Measurements from ENCODE around the gene THSD7A. TPM values are rescaled to one million over a fixed set of nuclear protein-coding genes. Genes with fewer than 3 reads are reported as not detected.

The THSD7A gene
- total RNA-seq, 1 experiment from 2014 or later: 0.68 TPM

DNA sequence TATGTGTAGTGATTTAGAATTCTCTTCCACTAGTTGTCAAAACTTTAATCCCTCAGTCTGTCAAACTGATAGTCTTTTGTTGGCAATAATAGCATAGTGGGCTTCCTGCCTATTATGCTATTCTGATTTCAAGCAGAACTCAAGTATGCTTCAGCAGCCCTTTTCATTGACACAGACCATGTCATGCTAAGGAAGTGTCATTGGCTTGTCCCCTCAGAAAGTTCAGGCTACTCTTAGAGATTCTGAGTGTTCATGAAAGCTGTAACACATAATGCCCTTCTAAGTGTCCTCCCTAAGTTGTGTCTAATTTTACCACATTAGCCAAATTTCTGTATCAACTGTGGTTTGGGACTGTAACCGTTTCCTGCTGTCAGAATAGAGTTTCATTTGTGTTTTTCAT is 198.7 kb downstream of the THSD7A start:
- no peak overlapping the region for H3K27ac Mint-ChIP-seq
- H3K36me3 Mint-ChIP-seq: no peaks in the 10 kb centered on the region
- ATAC-seq (no peak), DNase-seq (ENCODE audit: low spot score) (no peak)
- ChIA-PET CTCF (no interaction called here), POLR2A (no interaction called here)
- H3K4me1 Mint-ChIP-seq: peaks cover 13% of the 10 kb centered on the region
- H3K27me3 Mint-ChIP-seq (ENCODE audit: low read depth): no peaks in the 10 kb centered on the region
- no peak overlapping the region for H3K4me3 Mint-ChIP-seq
- TF ChIP-seq CBFB (CRISPR knock-in tag; IDR thresholded peaks at IDR 0.05; ENCODE audit: low read depth): no peak
- TF ChIP-seq TP53 (CRISPR knock-in tag; IDR thresholded peaks at IDR 0.05): no peak
- no peak for TF ChIP-seq ZNF396 (CRISPR knock-in tag; IDR thresholded peaks at IDR 0.05; ENCODE audit: borderline replicate concordance)
- no peak for TF ChIP-seq GTF2I (CRISPR knock-in tag; conservative IDR thresholded peaks at IDR 0.05)
- TF ChIP-seq RORB (CRISPR knock-in tag; IDR thresholded peaks at IDR 0.05): no peak
- no peak for TF ChIP-seq GRHL2 (CRISPR knock-in tag; IDR thresholded peaks at IDR 0.05; ENCODE audit: insufficient replicate concordance, severe bottlenecking)
- TF ChIP-seq ZNF219 (CRISPR knock-in tag; IDR thresholded peaks at IDR 0.05; ENCODE audit: borderline replicate concordance): no peak
- no peak for TF ChIP-seq ZNF317 (CRISPR knock-in tag; IDR thresholded peaks at IDR 0.05; ENCODE audit: borderline replicate concordance, low read depth)
- TF ChIP-seq, protein P1, sequence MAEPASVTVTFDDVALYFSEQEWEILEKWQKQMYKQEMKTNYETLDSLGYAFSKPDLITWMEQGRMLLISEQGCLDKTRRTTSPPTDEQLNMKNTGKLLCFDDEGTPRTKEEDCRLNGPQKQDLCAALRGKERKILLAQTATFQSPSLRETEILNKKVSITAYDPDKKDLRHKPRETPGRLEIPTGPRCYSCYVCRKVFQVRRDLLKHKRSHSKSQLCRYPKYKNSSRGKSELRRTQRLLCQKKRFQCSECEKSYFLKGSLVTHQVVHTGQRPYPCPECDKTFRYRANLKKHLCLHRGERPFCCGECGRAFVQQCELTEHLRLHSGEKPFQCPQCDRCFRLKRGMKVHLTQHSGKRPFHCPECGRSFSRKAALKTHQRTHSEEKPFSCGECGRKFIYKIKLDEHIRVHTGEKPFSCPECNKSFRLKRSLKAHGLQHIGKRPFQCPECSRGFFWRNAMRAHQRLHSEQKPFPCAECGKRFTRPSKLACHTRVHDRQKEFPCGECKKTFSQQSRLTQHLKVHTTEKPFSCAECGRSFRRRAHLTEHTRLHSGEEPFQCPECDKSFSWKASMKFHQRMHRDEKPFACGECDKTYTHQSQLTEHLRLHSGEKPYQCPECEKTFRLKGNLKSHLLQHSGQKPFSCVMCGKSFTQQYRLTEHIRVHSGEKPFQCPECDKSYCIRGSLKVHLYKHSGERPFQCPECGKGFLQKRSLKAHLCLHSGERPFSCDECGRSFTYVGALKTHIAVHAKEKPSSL (CRISPR knock-in tag; conservative IDR thresholded peaks at IDR 0.05): no peak
- TF ChIP-seq, protein P2, sequence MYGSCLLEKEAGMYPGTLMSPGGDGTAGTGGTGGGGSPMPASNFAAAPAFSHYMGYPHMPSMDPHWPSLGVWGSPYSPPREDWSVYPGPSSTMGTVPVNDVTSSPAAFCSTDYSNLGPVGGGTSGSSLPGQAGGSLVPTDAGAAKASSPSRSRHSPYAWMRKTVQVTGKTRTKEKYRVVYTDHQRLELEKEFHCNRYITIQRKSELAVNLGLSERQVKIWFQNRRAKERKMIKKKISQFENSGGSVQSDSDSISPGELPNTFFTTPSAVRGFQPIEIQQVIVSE (CRISPR knock-in tag; IDR thresholded peaks at IDR 0.05; ENCODE audit: borderline replicate concordance): no peak
- TF ChIP-seq NR1H2 (CRISPR knock-in tag; IDR thresholded peaks at IDR 0.05): no peak
- no peak for TF ChIP-seq CREM (CRISPR knock-in tag; IDR thresholded peaks at IDR 0.05)
- TF ChIP-seq SOX15 (CRISPR knock-in tag; IDR thresholded peaks at IDR 0.05): no peak
- TF ChIP-seq ATF6 (CRISPR knock-in tag; IDR thresholded peaks at IDR 0.05): no peak
- TF ChIP-seq SMAD3 (CRISPR knock-in tag; IDR thresholded peaks at IDR 0.05; ENCODE audit: borderline replicate concordance): no peak
- TF ChIP-seq TEAD1 (CRISPR knock-in tag; IDR thresholded peaks at IDR 0.05): no peak
- TF ChIP-seq JUN (CRISPR knock-in tag; IDR thresholded peaks at IDR 0.05): no peak
- TF ChIP-seq, protein P3, sequence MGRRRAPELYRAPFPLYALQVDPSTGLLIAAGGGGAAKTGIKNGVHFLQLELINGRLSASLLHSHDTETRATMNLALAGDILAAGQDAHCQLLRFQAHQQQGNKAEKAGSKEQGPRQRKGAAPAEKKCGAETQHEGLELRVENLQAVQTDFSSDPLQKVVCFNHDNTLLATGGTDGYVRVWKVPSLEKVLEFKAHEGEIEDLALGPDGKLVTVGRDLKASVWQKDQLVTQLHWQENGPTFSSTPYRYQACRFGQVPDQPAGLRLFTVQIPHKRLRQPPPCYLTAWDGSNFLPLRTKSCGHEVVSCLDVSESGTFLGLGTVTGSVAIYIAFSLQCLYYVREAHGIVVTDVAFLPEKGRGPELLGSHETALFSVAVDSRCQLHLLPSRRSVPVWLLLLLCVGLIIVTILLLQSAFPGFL (CRISPR knock-in tag; IDR thresholded peaks at IDR 0.05; ENCODE audit: borderline replicate concordance): no peak
- TF ChIP-seq ESRRA (CRISPR knock-in tag; IDR thresholded peaks at IDR 0.05; ENCODE audit: borderline replicate concordance): no peak
- H3K9me3 Mint-ChIP-seq: no peaks in the 10 kb centered on the region

GRCh38 chr7:11630355-11630754 is 201.6 kb downstream of the THSD7A start:
- Mint-ChIP-seq H3K4me1 (peaks cover 15% of the 10 kb centered on the region), H3K27ac (no peak overlapping the region), H3K27me3 (ENCODE audit: low read depth) (no peaks in the 10 kb centered on the region), H3K9me3 (no peaks in the 10 kb centered on the region), H3K4me3 (no peak overlapping the region), H3K36me3 (no peaks in the 10 kb centered on the region)
- ChIA-PET CTCF (no interaction called here), POLR2A (no interaction called here)
- no peak for ATAC-seq
- no peak for DNase-seq (ENCODE audit: low spot score)
- TF ChIP-seq, protein P4, sequence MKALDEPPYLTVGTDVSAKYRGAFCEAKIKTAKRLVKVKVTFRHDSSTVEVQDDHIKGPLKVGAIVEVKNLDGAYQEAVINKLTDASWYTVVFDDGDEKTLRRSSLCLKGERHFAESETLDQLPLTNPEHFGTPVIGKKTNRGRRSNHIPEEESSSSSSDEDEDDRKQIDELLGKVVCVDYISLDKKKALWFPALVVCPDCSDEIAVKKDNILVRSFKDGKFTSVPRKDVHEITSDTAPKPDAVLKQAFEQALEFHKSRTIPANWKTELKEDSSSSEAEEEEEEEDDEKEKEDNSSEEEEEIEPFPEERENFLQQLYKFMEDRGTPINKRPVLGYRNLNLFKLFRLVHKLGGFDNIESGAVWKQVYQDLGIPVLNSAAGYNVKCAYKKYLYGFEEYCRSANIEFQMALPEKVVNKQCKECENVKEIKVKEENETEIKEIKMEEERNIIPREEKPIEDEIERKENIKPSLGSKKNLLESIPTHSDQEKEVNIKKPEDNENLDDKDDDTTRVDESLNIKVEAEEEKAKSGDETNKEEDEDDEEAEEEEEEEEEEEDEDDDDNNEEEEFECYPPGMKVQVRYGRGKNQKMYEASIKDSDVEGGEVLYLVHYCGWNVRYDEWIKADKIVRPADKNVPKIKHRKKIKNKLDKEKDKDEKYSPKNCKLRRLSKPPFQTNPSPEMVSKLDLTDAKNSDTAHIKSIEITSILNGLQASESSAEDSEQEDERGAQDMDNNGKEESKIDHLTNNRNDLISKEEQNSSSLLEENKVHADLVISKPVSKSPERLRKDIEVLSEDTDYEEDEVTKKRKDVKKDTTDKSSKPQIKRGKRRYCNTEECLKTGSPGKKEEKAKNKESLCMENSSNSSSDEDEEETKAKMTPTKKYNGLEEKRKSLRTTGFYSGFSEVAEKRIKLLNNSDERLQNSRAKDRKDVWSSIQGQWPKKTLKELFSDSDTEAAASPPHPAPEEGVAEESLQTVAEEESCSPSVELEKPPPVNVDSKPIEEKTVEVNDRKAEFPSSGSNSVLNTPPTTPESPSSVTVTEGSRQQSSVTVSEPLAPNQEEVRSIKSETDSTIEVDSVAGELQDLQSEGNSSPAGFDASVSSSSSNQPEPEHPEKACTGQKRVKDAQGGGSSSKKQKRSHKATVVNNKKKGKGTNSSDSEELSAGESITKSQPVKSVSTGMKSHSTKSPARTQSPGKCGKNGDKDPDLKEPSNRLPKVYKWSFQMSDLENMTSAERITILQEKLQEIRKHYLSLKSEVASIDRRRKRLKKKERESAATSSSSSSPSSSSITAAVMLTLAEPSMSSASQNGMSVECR (CRISPR knock-in tag; IDR thresholded peaks at IDR 0.05; ENCODE audit: borderline replicate concordance): no peak
- TF ChIP-seq FOXP4 (CRISPR knock-in tag; IDR thresholded peaks at IDR 0.05): no peak
- TF ChIP-seq TEAD1 (CRISPR knock-in tag; IDR thresholded peaks at IDR 0.05): no peak
- TF ChIP-seq ZNF121 (CRISPR knock-in tag; IDR thresholded peaks at IDR 0.05): no peak
- TF ChIP-seq ESRRA (CRISPR knock-in tag; IDR thresholded peaks at IDR 0.05; ENCODE audit: borderline replicate concordance): no peak
- no peak for TF ChIP-seq PRRX2 (CRISPR knock-in tag; IDR thresholded peaks at IDR 0.05)
- no peak for TF ChIP-seq HMGA2 (CRISPR knock-in tag; IDR thresholded peaks at IDR 0.05)
- TF ChIP-seq MAX (CRISPR knock-in tag; IDR thresholded peaks at IDR 0.05): no peak
